H1 (cell line): ENCODE results near the gene CAMTA2. TPM values are rescaled to one million over a fixed set of nuclear protein-coding genes. Genes with fewer than 3 reads are reported as not detected.

Experiments used
- CTCF ChIA-PET: fragments of 300-600 bp; sonication (Branson Sonifier 250); formaldehyde crosslinking; loops from one replicate; lab custom pipeline; 2021; ENCODE audit not compliant: partially characterized antibody; lab: Charles Lee
- POLR2A ChIA-PET: fragments of 300-600 bp; sonication (Branson Sonifier 250); formaldehyde crosslinking; loops from one replicate; lab custom pipeline; 2021; ENCODE audit warnings: inconsistent platforms; ENCODE audit not compliant: partially characterized antibody; lab: Charles Lee
- DNase-seq, 2 experiments: peaks; one replicate each; pipeline versions ENCODE4 v3.0.0 to v3.0.0-alpha.2; 2010 to 2022; ENCODE audit warnings: low spot score in 2 of 2, low read depth in 1 of 2, mixed read lengths in 1 of 2
- FAIRE-seq: peaks from 2 replicates; lab custom pipeline; 2011; peaks lifted over from hg19 to GRCh38; lab: Jason Lieb, UNC
- H2AFZ ChIP-seq: 2 replicates; pipeline ENCODE4 v1.8.1; 2012; ENCODE audit warnings: low read length, inconsistent platforms
- H2AK5ac ChIP-seq: 2 replicates; pipeline ENCODE4 v1.6.1; 2013; ENCODE audit warnings: low read depth, low read length
- H2BK120ac ChIP-seq: replicated peaks from 2 replicates; pipeline ENCODE3; 2013; ENCODE audit warnings: low read depth, low read length, inconsistent platforms
- H2BK12ac ChIP-seq: 2 replicates; pipeline ENCODE4 v1.6.1; 2013; ENCODE audit warnings: low read depth, low read length
- H2BK15ac ChIP-seq: 2 replicates; pipeline ENCODE4 v1.6.1; 2013; ENCODE audit warnings: low read length
- H2BK20ac ChIP-seq: 2 replicates; pipeline ENCODE4 v1.6.1; 2013; ENCODE audit warnings: low read length
- H2BK5ac ChIP-seq: 2 replicates; pipeline ENCODE4 v1.6.1; 2013; ENCODE audit warnings: low read depth, low read length
- H3K14ac ChIP-seq: 2 replicates; pipeline ENCODE4 v1.6.1; 2013; ENCODE audit warnings: inconsistent platforms; ENCODE audit not compliant: insufficient read length
- H3K18ac ChIP-seq: 2 replicates; pipeline ENCODE4 v1.6.1; 2013; ENCODE audit warnings: low read length; ENCODE audit errors: extremely low read depth
- H3K23ac ChIP-seq: 2 replicates; pipeline ENCODE4 v1.6.1; 2013; ENCODE audit warnings: inconsistent platforms; ENCODE audit not compliant: insufficient read length
- H3K23me2 ChIP-seq: 2 replicates; pipeline ENCODE4 v1.6.1; 2013; ENCODE audit warnings: low read depth, low read length
- H3K27ac ChIP-seq: 2 replicates; pipeline ENCODE4 v1.6.1; 2011; ENCODE audit warnings: low read depth, low read length, inconsistent platforms
- H3K27me3 ChIP-seq, 4 experiments: replicated peaks in 1 of 4; 1 replicate in 1 of 4; 2 replicates in 3 of 4; pipeline versions ENCODE4 v1.6.1 to v1.8.1; 2011 to 2013; ENCODE audit warnings: low read length in 3 of 4, mild to moderate bottlenecking in 3 of 4, inconsistent platforms in 2 of 4, mixed read lengths in 2 of 4, moderate library complexity in 1 of 4; ENCODE audit not compliant: control insufficient read depth in 3 of 4, insufficient read depth in 3 of 4; ENCODE audit errors: extremely low read depth in 1 of 4
- H3K36me3 ChIP-seq, 4 experiments: 2 replicates each; pipeline versions ENCODE4 v1.6.1 to v1.8.1; 2011 to 2013; ENCODE audit warnings: mild to moderate bottlenecking in 4 of 4, low read length in 3 of 4, moderate library complexity in 2 of 4, control low read depth in 1 of 4, inconsistent platforms in 1 of 4; ENCODE audit not compliant: insufficient read depth in 4 of 4, control insufficient read depth in 2 of 4
- H3K4ac ChIP-seq: replicated peaks from 2 replicates; pipeline ENCODE3; 2013; ENCODE audit warnings: low read length, low read depth, mixed read lengths, inconsistent platforms; ENCODE audit not compliant: insufficient read length
- H3K4me1 ChIP-seq, 4 experiments: replicated peaks in 1 of 4; 1 replicate in 1 of 4; 2 replicates in 3 of 4; pipeline versions ENCODE4 v1.6.1 to v1.8.1; 2011 to 2013; ENCODE audit warnings: low read length in 3 of 4, inconsistent platforms in 2 of 4, mixed read lengths in 1 of 4; ENCODE audit not compliant: insufficient read depth in 4 of 4, control insufficient read depth in 3 of 4
- H3K4me2 ChIP-seq, 2 experiments: 2 replicates each; pipeline versions ENCODE4 v1.6.1 to v1.8.1; 2011 to 2013; ENCODE audit warnings: low read depth in 2 of 2, low read length in 2 of 2, control low read depth in 1 of 2, inconsistent platforms in 1 of 2, mild to moderate bottlenecking in 1 of 2; ENCODE audit not compliant: insufficient read depth in 1 of 2
- H3K4me3 ChIP-seq, 4 experiments: fragments of 200-600, 300-600 bp in 1 of 4; sonication (generic), shearing (Covaris generic), sonication (Bioruptor Twin) in 1 of 4; 2 replicates each; pipeline versions ENCODE4 v1.5.1 to v1.8.1; 2011 to 2016; ENCODE audit warnings: low read length in 4 of 4, low read depth in 3 of 4, control low read depth in 2 of 4, inconsistent platforms in 2 of 4, mild to moderate bottlenecking in 2 of 4, mixed read lengths in 1 of 4, moderate library complexity in 1 of 4; ENCODE audit not compliant: insufficient read depth in 2 of 4; ENCODE audit errors: extremely low read depth in 1 of 4
- H3K56ac ChIP-seq: replicated peaks from 2 replicates; pipeline ENCODE3; 2013; ENCODE audit warnings: low read depth, mild to moderate bottlenecking, mixed read lengths, low read length, inconsistent platforms; ENCODE audit not compliant: insufficient read length
- H3K79me1 ChIP-seq: 2 replicates; pipeline ENCODE4 v1.6.1; 2013; ENCODE audit warnings: low read depth, low read length, control low read depth
- H3K79me2 ChIP-seq, 2 experiments: 2 replicates each; pipeline versions ENCODE4 v1.6.1 to v1.8.1; 2012 to 2013; ENCODE audit warnings: low read length in 2 of 2, mild to moderate bottlenecking in 2 of 2, inconsistent platforms in 1 of 2; ENCODE audit not compliant: insufficient read depth in 2 of 2, control insufficient read depth in 1 of 2
- H3K9ac ChIP-seq, 4 experiments: replicated peaks in 1 of 4; 1 replicate in 1 of 4; 2 replicates in 3 of 4; pipeline versions ENCODE4 v1.6.1 to v1.8.1; 2011 to 2013; ENCODE audit warnings: low read depth in 3 of 4, low read length in 3 of 4, control low read depth in 2 of 4, mild to moderate bottlenecking in 2 of 4, moderate library complexity in 2 of 4, inconsistent platforms in 1 of 4; ENCODE audit errors: extremely low read depth in 1 of 4
- H3K9me3 ChIP-seq, 2 experiments: 2 replicates each; pipeline versions ENCODE4 v1.6.1 to v1.8.1; 2012 to 2013; ENCODE audit warnings: mild to moderate bottlenecking in 2 of 2, moderate library complexity in 2 of 2, control low read depth in 1 of 2, inconsistent platforms in 1 of 2, low read depth in 1 of 2, low read length in 1 of 2, mixed read lengths in 1 of 2; ENCODE audit not compliant: insufficient read depth in 2 of 2
- H4K20me1 ChIP-seq, 2 experiments: replicated peaks in 1 of 2; 2 replicates each; pipeline versions ENCODE3 to v1.8.1; 2011 to 2013; ENCODE audit warnings: inconsistent platforms in 2 of 2, low read length in 2 of 2, mild to moderate bottlenecking in 1 of 2; ENCODE audit not compliant: insufficient read depth in 2 of 2, control insufficient read depth in 1 of 2
- H4K5ac ChIP-seq: 2 replicates; pipeline ENCODE4 v1.6.1; 2013; ENCODE audit warnings: low read length, low read depth, mixed read lengths, inconsistent platforms; ENCODE audit not compliant: insufficient read length
- H4K8ac ChIP-seq: 2 replicates; pipeline ENCODE4 v1.8.0; 2013; ENCODE audit warnings: mild to moderate bottlenecking, moderate library complexity, low read length, inconsistent platforms; ENCODE audit not compliant: insufficient read depth; ENCODE audit errors: extremely low read depth
- H4K91ac ChIP-seq: replicated peaks from 2 replicates; pipeline ENCODE3; 2013; ENCODE audit warnings: low read length, mixed read lengths, inconsistent platforms; ENCODE audit not compliant: insufficient read length
- ASH2L ChIP-seq: fragments of 200-600, 300-600 bp; sonication (generic); IDR thresholded peaks from one replicate; pipeline ENCODE4 v1.7.1; 2017; ENCODE audit warnings: low read length
- BCL11A ChIP-seq, 2 experiments: IDR thresholded peaks; one replicate each; pipeline ENCODE4 v1.6.1; 2011; ENCODE audit warnings: low read depth in 2 of 2, low read length in 2 of 2, mild to moderate bottlenecking in 2 of 2
- GABPA ChIP-seq: IDR thresholded peaks from 2 replicates; pipeline ENCODE4 v1.6.1; 2011; ENCODE audit warnings: mild to moderate bottlenecking, low read length, moderate library complexity, borderline replicate concordance; ENCODE audit not compliant: insufficient read depth
- KDM5A ChIP-seq: fragments of 200-600 bp; IDR thresholded peaks from 2 replicates; pipeline ENCODE4 v1.7.1; 2012; ENCODE audit warnings: mild to moderate bottlenecking, low read length, inconsistent platforms, mixed read lengths
- NRF1 ChIP-seq: IDR thresholded peaks from 2 replicates; pipeline ENCODE4 v1.6.1; 2011; ENCODE audit warnings: mild to moderate bottlenecking, low read depth, low read length, improper control_type of control experiment
- RAD21 ChIP-seq, 2 experiments: IDR thresholded peaks in 1 of 2; conservative IDR thresholded peaks in 1 of 2; 2 replicates each; pipeline ENCODE4 v1.6.1; 2011; ENCODE audit warnings: low read depth in 2 of 2, low read length in 2 of 2, improper control_type of control experiment in 1 of 2, inconsistent platforms in 1 of 2, mild to moderate bottlenecking in 1 of 2, moderate library complexity in 1 of 2
- RNF2 ChIP-seq: fragments of 200-900, 300-1000 bp; sonication (generic); IDR thresholded peaks from 2 replicates; pipeline ENCODE4 v1.7.1; 2016; ENCODE audit warnings: borderline replicate concordance, low read depth, mild to moderate bottlenecking, antibody characterized with exemption, low read length; ENCODE audit not compliant: poor library complexity, severe bottlenecking; ENCODE audit errors: missing control alignments
- SRF ChIP-seq: IDR thresholded peaks from 2 replicates; pipeline ENCODE4 v1.6.1; 2011; ENCODE audit warnings: mild to moderate bottlenecking, low read depth, low read length, moderate library complexity
- TAF1 ChIP-seq: IDR thresholded peaks from 2 replicates; pipeline ENCODE4 v1.6.1; 2011; ENCODE audit warnings: mild to moderate bottlenecking, low read depth, low read length
- TAF7 ChIP-seq: optimal IDR thresholded peaks from 2 replicates; pipeline ENCODE3; 2011; ENCODE audit warnings: low read depth, mild to moderate bottlenecking, inconsistent platforms, low read length, moderate library complexity, borderline replicate concordance
- WGBS, 2 experiments: shearing (Covaris generic) in 1 of 2; methylation state at CpG; one replicate each; pipeline versions ENCODE4 v1.1.6 to v1.1.7; 2013 to 2015; ENCODE audit warnings: low lambda C conversion rate in 2 of 2, mixed read lengths in 2 of 2, inconsistent platforms in 1 of 2, low coverage in 1 of 2, missing lambda C conversion rate in 1 of 2; ENCODE audit not compliant: insufficient replicate concordance in 2 of 2, insufficient coverage in 1 of 2, insufficient read length in 1 of 2; ENCODE audit errors: extremely low coverage in 1 of 2, missing lambda C conversion rate in 1 of 2; 5-methylcytosine and 5-hydroxymethylcytosine counted together
- polyA plus RNA-seq, 7 experiments: library from polyadenylated mRNA; depleted of rRNA in 3 of 7; stranded (reverse) in 5 of 7; unstranded in 2 of 7; fragments of >200 nt in 5 of 7; fragments of 200-250 nt in 2 of 7; gene quantifications; 1 replicate in 5 of 7; 2 replicates in 1 of 7; 4 replicates in 1 of 7; pipeline versions ENCODE4 v1.2.1 to v1.2.3, GENCODE V29; 2011 to 2013; ENCODE audit warnings: missing spikeins in 2 of 7, mixed read lengths in 2 of 7
- total RNA-seq: library from RNA; stranded (reverse); fragmentation: NEBNext Ultra II Directional; extraction: Animal tissue kit (Norgen Biotek cat#: 25700); gene quantifications from 2 replicates; pipeline ENCODE4 v1.2.1, GENCODE V29; 2021
- TF ChIP-seq, protein P1 (sequence below): IDR thresholded peaks from 2 replicates; pipeline ENCODE4 v1.6.1; 2012; ENCODE audit warnings: low read length, inconsistent platforms

Gene CAMTA2
- total and polyA plus RNA-seq, 2 of the 8 experiments (the other 6 are each of a cell fraction or from before 2014, with no cell fraction given) = 5.5 to 12.0 TPM

DNA sequence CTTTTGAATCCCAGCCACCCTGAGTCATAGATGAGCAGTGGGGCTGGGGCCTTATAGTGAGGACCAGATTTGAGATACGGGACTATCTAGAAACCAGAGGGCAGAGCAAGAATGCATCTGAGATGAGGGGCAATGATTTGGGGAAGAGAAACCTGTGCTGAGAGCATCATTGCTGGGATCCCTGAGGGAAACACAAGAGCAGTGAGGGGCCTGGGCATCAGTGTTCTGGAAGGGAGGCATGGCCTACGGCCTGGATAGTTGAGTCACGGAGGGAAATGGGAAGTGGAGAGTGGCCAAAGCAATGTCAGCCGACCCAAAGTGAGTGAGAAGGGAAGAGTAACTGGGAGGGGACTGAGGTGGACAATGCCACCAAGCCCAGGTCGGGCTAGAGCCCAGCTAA is 5.2 kb downstream of the CAMTA2 start:
- H3K4ac ChIP-seq = no peak overlapping the region
- no peak overlapping the region for H2AK5ac ChIP-seq
- H2AFZ ChIP-seq = no peak overlapping the region
- H2BK15ac ChIP-seq = no peak overlapping the region
- H2BK20ac ChIP-seq = no peak overlapping the region
- H2BK12ac ChIP-seq = no peak overlapping the region
- H3K27ac ChIP-seq = no peak overlapping the region
- H3K9me3 ChIP-seq = no peaks in the 10 kb centered on the region
- ChIA-PET CTCF (interaction anchor here (0.8 to 1.3 kb wide), 4 partner anchors 9 to 53 kb away, joined by 3 to 6 read pairs (median 3); partner anchors contain the start of gene SLC52A1), POLR2A (interaction anchor here (1.5 to 10.7 kb wide), 2 partner anchors 12 to 32 kb away, joined by 4 to 128 read pairs; partner anchors contain the start of genes ENO3 and SPAG7)
- H2BK5ac ChIP-seq = no peak overlapping the region
- no peak overlapping the region for H3K9ac ChIP-seq
- H3K27me3 ChIP-seq = peaks cover 0 to 17% (median 14%) of the 10 kb centered on the region in 4 experiments; a peak in 6 of 7 replicates
- peaks cover 0 to 2% of the 10 kb centered on the region in 2 experiments for H4K20me1 ChIP-seq
- no peak overlapping the region for H3K56ac ChIP-seq
- no peak overlapping the region for H3K4me2 ChIP-seq
- H3K79me1 ChIP-seq = no peaks in the 10 kb centered on the region
- no peak overlapping the region for H3K23ac ChIP-seq
- H3K36me3 ChIP-seq = no peaks in the 10 kb centered on the region; a peak in 1 of 8 replicates
- no peak overlapping the region for H3K18ac ChIP-seq
- H3K14ac ChIP-seq = no peak overlapping the region
- H3K4me1 ChIP-seq = peaks cover 2 to 4% (median 3%) of the 10 kb centered on the region in 4 experiments; a peak in 5 of 7 replicates
- H2BK120ac ChIP-seq = no peak overlapping the region
- no peak overlapping the region for H4K91ac ChIP-seq
- H4K5ac ChIP-seq = no peak overlapping the region
- H3K79me2 ChIP-seq = no peaks in the 10 kb centered on the region
- DNase-seq (no peak), FAIRE-seq (no peak)
- peaks cover 2% of the 10 kb centered on the region for H3K23me2 ChIP-seq
- 90% methylated on average over 5 of the region's 5 CpGs; no CpG with 5 or more reads in 1 of the 2 experiments for WGBS, 2 experiments
- H4K8ac ChIP-seq = no peak overlapping the region
- no peak overlapping the region for H3K4me3 ChIP-seq
- TF ChIP-seq KDM5A (no peak), BCL11A (IDR thresholded peaks at IDR 0.05; ENCODE audit: low read depth in 2 of 2, low read length in 2 of 2) (no peak), NRF1 (no peak), GABPA (no peak), RAD21 (IDR thresholded peaks at IDR 0.05 in 1 of 2, conservative IDR thresholded peaks at IDR 0.05 in 1 of 2; ENCODE audit: low read depth in 2 of 2, low read length in 2 of 2) (no peak), RNF2 (no peak), TAF1 (no peak), TAF7 (no peak), SRF (no peak), ASH2L (no peak)
- TF ChIP-seq, protein P1, sequence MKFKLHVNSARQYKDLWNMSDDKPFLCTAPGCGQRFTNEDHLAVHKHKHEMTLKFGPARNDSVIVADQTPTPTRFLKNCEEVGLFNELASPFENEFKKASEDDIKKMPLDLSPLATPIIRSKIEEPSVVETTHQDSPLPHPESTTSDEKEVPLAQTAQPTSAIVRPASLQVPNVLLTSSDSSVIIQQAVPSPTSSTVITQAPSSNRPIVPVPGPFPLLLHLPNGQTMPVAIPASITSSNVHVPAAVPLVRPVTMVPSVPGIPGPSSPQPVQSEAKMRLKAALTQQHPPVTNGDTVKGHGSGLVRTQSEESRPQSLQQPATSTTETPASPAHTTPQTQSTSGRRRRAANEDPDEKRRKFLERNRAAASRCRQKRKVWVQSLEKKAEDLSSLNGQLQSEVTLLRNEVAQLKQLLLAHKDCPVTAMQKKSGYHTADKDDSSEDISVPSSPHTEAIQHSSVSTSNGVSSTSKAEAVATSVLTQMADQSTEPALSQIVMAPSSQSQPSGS = no peak
